HG02678 (cell line): ENCODE measurements around the gene GPR17.

Source experiments
- ATAC-seq: cut with Tn5 transposase; IDR thresholded peaks from one replicate; pipeline ENCODE4 v1.9.1; 2021; ENCODE audit warnings: mild to moderate bottlenecking, moderate library complexity; ENCODE audit not compliant: unreplicated experiment

The GPR17 gene

GRCh38 chr2:127654084-127654837 is 8.3 kb downstream of the GPR17 start:
- no peak for ATAC-seq

- ATAC-seq = no peak
These were observed 8.9 kb downstream of the GPR17 start for GRCh38 chr2:127654838-127655175.

GRCh38 chr2:127655209-127656073 is 9.5 kb downstream of the GPR17 start:
- no peak for ATAC-seq

- no peak for ATAC-seq
These were observed 10.7 kb downstream of the GPR17 start for GRCh38 chr2:127656569-127657231.

- ATAC-seq = no peak
These were observed 11.3 kb downstream of the GPR17 start for GRCh38 chr2:127657232-127657595.

- ATAC-seq = no peak
These were observed 12.2 kb downstream of the GPR17 start for GRCh38 chr2:127658146-127658545.

GRCh38 chr2:127658641-127659407 is 12.9 kb downstream of the GPR17 start:
- no peak for ATAC-seq

- ATAC-seq = no peak
These were observed 13.7 kb downstream of the GPR17 start for GRCh38 chr2:127659408-127660290.

GRCh38 chr2:127660291-127660578 is 14.3 kb downstream of the GPR17 start:
- ATAC-seq = no peak

- ATAC-seq = no peak
These were observed 15.2 kb downstream of the GPR17 start for GRCh38 chr2:127661072-127661649.

- ATAC-seq = no peak
These were observed 16.1 kb downstream of the GPR17 start for GRCh38 chr2:127661949-127662510.

GRCh38 chr2:127662937-127663565 is 17.1 kb downstream of the GPR17 start:
- no peak for ATAC-seq

GRCh38 chr2:127663566-127664064 is 17.7 kb downstream of the GPR17 start:
- no peak for ATAC-seq

GRCh38 chr2:127664065-127664894 is 18.3 kb downstream of the GPR17 start:
- no peak for ATAC-seq

- ATAC-seq = no peak
These were observed 18.9 kb downstream of the GPR17 start for GRCh38 chr2:127664895-127665225.

GRCh38 chr2:127665267-127665893 is 19.4 kb downstream of the GPR17 start:
- ATAC-seq = no peak

- no peak for ATAC-seq
These were observed 23.1 kb downstream of the GPR17 start for GRCh38 chr2:127669056-127669455.
